K562 (cell line): ENCODE data around the gene PCSK5. TPM values are rescaled to one million over a fixed set of nuclear protein-coding genes. Genes with fewer than 3 reads are reported as not detected.

Experiments used
- USF1 ChIP-seq: sonication (generic); formaldehyde crosslinking; IDR thresholded peaks from 2 replicates; pipeline ENCODE4 v1.9.0; 2022; ENCODE audit warnings: mild to moderate bottlenecking, missing genetic modification reagents
- ZBTB1 ChIP-seq: sonication (generic); formaldehyde crosslinking; IDR thresholded peaks from 2 replicates; pipeline ENCODE4 v1.8.1; 2023; ENCODE audit warnings: missing genetic modification reagents, low read depth, mild to moderate bottlenecking, borderline replicate concordance
- ZBTB40 ChIP-seq, 2 experiments: fragments of 450-650 bp in 1 of 2; sonication (generic) in 1 of 2; formaldehyde crosslinking in 1 of 2; IDR thresholded peaks; 2 replicates each; pipeline versions ENCODE4 v1.7.1 to v1.9.0; 2016 to 2022; ENCODE audit warnings: inconsistent platforms in 1 of 2, mild to moderate bottlenecking in 1 of 2, missing genetic modification reagents in 1 of 2
- ZKSCAN3 ChIP-seq: fragments of 250-450 bp; sonication (Bioruptor Pico); IDR thresholded peaks from 2 replicates; pipeline ENCODE4 v1.4.0; 2020
- ZNF444 ChIP-seq: fragments of 250-450 bp; sonication (Bioruptor Pico); IDR thresholded peaks from 2 replicates; pipeline ENCODE4 v1.4.0; 2020; ENCODE audit warnings: mild to moderate bottlenecking, moderate library complexity
- polyA plus RNA-seq, 8 experiments: library from polyadenylated mRNA; depleted of rRNA in 4 of 8; stranded (reverse) in 5 of 8; unstranded in 3 of 8; fragments of >200 nt; fragmentation: Nextera tagmentation in 2 of 8; fragmentation: Illumina TruSeq in 1 of 8; extraction: Ambion mirVana in 2 of 8; extraction: Trizol in 1 of 8; gene quantifications; 2 replicates each; pipeline versions ENCODE4 v1.2.1 to v1.2.3, GENCODE V29; 2011 to 2014; ENCODE audit warnings: inconsistent platforms in 1 of 8, missing spikeins in 1 of 8
- total RNA-seq, 7 experiments: library from RNA; depleted of rRNA in 6 of 7; stranded (reverse); fragments of >200 nt in 6 of 7; fragmentation: Illumina TruSeq in 2 of 7; extraction: Trizol in 2 of 7; gene quantifications; 2 replicates each; pipeline versions ENCODE4 v1.2.1 to v1.2.3, GENCODE V29; 2011 to 2021; ENCODE audit warnings: low replicate concordance in 1 of 7

PCSK5 gene
- total and polyA plus RNA-seq, 9 of the 15 experiments (the other 6 are each of a cell fraction or from before 2014, with no cell fraction given) = not detected

GRCh38 chr9:75960551-75960950 is 70.1 kb downstream of the PCSK5 start (continued):
- TF ChIP-seq ZBTB40 (IDR thresholded peaks at IDR 0.05) = no peak
- no peak for TF ChIP-seq ZBTB40 (CRISPR knock-in tag; IDR thresholded peaks at IDR 0.05)
- TF ChIP-seq USF1 (CRISPR knock-in tag) = no peak
- TF ChIP-seq ZBTB1 (CRISPR knock-in tag) = no peak
- TF ChIP-seq ZNF444 = no peak
- no peak for TF ChIP-seq ZKSCAN3
- TF ChIP-seq, all 486 proteins: peak for 0
